ENCODE results near the gene KRT34.
A peak's percentile ranks its signal among the peaks of the same experiment; 100 is the strongest.
"Not testable (repeated sequence)": the region's sequence is repeated elsewhere in the genome, so short reads cannot be mapped to it uniquely, and the experiment has no call there.

Gene KRT34

DNA sequence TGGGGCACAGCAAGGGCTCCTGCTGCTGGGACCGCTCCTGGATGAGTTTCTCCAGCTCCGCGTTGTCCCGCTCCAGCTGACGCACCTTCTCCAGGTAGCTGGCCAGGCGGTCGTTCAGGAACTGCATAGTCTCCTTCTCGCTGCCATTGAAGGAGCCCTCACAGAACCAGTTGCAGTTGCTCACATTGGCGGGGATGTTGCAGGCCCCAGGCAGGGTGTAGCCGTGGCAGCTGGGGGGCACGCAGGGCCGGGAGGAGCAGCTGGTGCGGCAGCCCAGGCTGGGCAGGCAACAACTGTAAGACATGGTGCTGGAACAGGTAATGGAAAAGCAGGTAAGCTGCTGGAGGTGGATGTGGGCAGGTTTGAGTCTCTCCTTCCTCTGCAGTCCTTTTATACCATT lies at the start of gene KRT34:
KRT34 (minus strand) TSS at position 364 of the 400 bp plus-strand sequence; CDS start at position 304, 60 bp downstream.
- not testable (repeated sequence) for DNase-seq (ENCODE audit: low spot score)

DNA sequence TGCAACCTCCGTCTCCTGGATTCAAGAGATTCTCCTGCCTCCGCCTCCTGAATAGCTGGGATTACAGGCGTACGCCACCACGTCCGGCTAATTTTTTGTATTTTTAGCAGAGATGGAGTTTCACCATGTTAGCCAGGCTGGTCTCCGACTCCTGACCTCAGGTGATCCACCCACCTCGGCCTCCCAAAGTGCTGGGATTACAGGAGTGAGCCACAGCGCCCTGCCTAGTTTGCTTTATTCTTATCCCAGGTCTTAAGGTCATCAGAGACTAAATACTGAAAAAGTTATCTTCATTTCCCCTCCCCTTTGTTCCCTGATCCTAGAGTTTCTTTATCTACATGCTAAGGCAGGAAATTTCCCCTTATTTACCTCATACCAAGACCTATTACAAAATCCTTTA lies 48.3 kb upstream of the KRT34 start:
- not testable (repeated sequence) for DNase-seq (ENCODE audit: low spot score)

DNA sequence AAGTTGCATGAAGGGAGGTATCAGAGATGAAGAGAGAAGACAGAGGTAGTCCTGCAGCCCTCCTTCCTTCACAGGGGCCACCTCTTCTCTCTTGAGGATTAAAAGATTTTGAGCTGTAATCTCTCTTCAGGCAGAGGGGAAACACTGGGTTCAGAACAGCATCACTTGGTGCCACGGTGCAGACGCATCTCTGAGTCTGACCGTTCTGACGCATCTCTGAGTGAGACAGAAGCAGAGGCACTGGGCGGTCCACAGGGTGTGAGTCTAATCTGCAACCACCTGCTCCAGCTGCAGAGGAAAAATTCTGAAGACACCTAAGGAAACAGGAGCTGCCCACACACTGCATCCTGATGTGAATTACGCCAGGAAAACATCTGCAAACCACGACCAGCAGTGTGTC lies 47.6 kb upstream of the KRT34 start:
- DNase-seq (ENCODE audit: low spot score), result no peak

DNA sequence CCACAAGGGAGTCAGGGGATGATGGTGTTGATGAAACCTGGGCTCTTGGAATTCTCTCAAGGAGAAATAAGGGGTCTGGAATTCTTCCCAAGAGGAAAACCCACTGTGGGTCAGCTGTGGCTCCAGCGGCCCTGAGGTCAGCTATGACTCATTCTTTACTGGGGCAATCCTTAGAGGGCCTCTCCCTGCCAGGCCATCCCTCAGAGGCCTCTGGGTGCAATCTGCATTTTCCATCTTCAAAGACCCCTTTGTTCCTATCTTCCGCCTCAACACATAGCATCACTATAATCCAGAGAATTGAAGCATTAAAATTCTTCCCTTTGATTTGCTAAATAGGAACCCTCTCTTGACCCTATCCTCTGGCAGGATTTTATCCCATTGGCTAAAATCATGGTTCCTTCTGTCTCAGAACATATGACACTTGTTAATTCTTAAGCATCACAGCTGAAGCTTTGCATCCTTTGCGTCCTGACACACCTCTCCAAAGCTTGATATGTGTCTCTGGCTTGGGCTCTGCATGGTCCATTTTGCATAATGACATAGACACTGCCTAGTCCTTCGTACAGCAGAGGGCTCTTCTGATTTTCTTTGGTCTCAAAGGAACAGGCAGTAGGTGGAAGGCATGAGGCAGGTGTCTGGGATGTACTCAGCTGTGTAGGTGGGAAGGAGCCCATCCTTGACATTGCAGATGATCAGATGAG lies 46.6 kb upstream of the KRT34 start:
- peak; percentile 31 for DNase-seq (ENCODE audit: low spot score)

DNA sequence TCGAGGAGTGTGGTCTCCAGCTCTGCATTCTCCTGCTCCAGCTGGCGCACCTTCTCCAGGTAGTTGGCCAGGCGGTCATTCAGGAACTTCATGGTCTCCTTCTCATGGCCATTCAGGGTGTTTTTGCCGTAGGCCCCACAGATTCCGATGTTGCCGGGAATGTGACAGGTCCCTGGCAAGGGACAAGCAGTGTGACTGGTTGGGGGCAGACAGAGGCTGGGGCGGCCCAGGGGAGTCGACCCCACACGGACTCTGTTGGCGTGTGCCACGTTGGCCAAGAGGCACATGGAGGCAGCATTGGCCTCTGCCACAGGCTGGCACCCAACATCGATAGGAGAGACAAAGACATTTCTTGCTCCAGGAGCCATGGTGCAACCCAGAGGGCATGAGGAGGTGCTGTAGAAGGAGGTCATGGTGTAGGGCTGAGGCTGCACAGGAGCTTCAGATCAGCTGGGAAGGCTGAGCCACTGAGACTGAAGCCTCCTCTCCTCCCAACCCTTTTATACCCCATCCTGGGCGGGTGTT lies 42.1 kb upstream of the KRT34 start, which contains the start of gene KRT37:
KRT37 (minus strand) TSS at position 475 of the 525 bp plus-strand sequence; CDS start at position 413, 62 bp downstream.
- no peak for DNase-seq (ENCODE audit: low spot score)

DNA sequence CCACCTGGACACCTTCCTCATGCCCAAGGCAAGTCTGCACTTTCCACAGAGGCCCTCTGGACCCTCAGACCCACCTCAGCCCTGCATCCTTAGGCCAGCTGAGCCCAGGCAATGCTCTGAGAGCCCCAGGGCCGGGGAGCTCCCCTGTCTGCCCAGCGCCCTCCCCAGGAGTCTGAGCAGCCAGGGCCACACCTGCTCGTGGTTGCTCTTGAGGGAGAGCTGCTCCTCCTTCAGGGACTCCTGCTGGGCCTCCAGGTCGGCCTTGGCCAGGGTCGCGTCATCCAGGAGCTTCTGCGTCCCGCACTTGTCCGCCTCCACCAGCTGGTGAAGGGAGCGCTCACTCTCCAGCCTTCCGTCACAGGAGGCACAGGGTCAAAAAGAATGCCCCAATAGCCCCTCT lies 40.5 kb upstream of the KRT34 start:
- not testable (repeated sequence) for DNase-seq (ENCODE audit: low spot score)

DNA sequence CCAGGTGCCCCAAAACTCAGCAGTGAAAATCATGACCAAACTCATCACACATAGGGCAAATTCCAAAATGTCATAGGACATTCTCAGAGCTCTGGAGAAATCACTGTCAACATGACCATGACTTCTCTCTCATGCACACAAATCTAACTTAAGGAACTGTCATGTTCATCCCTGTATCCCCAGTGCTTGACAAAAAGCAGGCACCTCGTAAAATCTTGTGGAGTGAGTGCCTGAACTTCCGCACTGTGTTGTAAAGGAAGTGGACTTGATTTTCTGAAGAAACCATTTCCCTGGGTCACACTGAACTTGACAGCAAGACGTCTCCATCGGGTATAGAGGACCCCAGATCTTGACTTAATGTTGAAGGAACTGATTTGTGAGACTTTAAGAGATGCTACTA lies 39.5 kb upstream of the KRT34 start:
- no peak for DNase-seq (ENCODE audit: low spot score)

DNA sequence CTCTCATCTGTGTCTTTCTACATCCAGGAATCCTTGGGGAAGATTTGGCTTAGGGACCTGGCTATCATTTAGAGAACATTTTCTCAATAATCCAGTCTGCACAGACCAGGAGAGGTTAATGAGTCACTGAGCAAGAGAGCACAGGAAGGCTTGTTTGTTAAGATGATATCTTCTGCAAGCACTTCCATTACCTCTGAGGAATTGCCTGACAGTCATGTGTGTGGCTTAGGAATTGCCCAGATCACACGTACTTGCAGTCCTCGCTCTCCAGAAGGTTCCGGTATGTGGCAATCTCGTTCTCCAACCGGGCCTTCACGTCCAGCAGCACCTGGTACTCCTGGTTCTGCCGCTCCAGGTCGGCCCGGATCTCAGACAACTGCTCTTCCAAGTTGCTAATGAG lies 39.0 kb upstream of the KRT34 start:
- peak; percentile 72 for DNase-seq (ENCODE audit: low spot score)

DNA sequence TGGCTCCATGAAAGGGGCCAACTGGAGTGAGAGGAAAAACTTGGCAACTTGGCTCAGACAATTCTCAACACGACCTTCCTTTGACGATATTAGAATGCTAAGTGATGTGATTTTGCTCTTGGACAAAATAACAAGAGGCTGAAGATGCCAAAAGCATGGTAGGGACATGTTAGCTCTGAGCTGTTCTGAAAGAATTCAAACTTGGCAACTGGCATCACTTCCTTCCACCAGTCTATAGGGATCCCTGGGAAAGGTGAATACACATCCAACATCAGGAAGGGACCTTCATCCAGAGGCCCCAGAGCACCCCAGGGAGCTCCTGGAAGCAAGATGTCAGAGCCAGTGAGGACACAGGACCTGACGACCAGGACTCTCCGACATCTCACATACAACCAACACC lies 38.0 kb upstream of the KRT34 start:
- peak; percentile 46 for DNase-seq (ENCODE audit: low spot score)

DNA sequence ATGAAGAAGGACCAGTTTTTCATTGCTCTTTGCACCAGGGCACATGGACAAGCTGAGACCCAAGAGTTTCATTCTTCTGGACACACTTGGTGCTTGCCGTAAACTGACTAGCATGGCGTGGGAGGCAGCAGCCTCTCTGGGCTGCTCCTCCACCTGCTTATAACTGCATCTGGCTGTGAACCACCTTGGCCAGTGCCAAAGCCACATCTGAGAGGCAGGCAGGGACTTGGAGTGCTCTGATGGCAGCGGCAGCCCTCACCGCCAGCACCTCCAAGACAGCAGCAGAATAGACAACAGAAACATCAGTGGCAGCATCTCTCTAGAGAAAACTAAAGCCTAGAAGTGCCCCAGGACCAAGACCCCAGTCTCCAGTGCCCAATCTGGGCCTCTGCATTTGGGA lies 37.6 kb upstream of the KRT34 start:
- no peak for DNase-seq (ENCODE audit: low spot score)

DNA sequence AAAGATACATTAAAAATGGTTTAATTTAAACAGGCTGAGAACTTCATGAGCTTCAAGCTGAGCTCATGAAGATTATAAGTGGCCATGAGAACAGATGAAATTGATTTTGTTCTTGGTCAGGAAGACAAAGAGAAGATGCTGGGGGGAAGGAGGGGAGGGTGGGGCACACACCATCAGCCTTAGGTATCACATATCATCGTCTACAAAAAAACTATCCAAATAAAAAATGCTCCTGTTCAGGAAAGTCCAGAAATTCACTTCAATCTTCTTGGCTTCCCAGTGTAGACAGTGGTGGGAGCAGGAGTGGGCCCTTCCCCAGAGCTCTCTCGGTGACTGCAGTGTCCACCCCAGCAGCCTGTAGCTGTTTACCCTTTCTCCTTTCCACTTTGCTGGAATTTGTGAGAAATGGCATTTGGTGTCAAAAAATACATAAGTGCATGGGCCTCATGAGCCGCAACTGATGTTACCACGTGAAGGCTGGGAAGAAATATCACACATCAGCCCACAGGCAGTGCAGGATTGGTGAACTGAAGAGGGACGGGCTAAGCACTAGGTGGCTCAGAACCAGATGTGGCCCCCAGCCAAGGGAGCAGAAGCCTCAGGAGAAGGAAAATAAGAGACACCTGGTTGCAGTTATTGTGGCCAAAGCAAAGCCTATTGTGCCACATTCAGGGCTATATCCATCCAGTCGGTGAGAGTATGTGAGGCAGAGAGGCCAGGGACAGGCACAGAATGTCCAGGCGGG lies 36.2 kb upstream of the KRT34 start:
- DNase-seq (ENCODE audit: low spot score), result no peak

DNA sequence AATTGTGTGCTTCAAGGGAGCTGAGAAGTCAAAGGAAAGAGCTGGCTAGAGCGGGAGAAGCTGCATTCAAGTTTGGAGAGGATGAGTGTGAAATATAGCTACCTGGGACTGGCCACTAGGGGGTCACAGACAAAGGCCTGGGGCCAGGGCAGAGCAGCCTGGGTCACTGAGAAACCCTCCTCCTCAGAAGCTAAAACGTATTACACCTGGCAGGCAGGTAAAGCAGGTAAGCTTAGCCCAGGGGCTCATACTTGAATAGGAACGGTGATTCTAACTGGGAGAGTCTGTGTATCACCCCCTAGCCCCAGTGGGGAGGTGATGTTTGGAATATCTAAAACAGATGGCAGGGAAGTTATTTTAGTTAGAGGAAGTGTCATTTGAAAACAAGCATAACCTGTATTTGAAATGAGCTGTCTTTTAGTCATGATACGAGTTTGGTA lies 35.5 kb upstream of the KRT34 start:
- peak; percentile 58 for DNase-seq (ENCODE audit: low spot score)

DNA sequence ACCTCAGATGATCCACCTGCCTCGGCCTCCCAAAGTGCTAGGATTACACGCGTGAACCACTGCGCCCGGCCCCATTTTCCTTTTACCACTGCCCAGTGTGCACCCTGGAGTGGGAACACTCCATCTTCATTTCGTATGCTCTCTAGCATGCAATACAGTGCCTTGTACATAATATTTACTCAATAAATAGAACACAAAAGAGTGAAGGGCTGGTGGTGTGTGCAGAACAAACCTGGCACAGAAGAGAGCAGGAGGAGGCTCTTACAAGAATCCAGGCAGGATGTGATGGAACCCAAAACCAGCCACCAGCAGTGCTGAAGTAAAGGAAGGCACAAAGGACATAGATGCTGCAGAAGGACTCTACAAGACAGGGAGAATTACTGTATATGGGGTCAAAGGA lies 35.0 kb upstream of the KRT34 start:
- no peak for DNase-seq (ENCODE audit: low spot score)

DNA sequence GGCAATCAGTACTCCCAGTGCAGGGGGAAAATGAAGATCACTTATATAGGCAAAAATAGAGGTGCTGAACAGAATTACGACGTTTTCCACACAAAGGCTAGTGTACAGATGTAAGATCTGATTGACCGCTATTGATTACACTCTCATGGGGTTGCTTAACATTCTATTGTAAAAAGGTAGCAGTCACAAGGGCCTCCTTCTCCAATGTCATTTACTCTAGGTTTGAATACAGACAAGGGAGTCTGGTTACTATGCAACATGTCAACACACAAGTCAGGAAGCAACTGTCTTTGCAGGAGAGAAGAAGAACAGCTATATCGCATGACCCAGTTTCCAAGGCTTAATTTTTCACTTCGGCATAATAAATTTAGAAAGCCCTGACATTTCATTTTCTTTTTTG lies 34.4 kb upstream of the KRT34 start:
- DNase-seq (ENCODE audit: low spot score), result peak; percentile 20

DNA sequence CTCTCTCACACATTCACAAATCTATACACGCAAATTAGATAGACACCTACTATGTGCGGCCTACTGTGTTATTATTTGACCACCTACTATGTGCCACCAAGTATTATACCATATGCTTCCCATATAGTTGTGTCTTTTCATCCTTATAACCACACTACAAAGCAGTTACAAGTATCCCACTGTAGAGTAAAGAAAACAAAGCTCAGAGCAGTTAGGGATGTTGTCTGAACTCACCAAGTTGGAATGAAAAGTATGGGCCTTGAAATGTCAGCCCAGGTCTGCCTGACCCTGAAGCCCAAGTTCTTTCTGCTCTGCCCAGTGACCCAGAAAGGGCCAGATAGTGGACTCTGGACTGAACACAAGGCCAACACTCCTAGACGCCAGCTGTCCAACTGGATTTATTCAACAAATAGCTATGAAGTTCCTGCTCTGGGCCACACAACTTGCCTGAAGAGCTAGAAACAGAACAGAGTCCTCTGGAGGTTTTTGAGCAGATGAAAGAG lies 33.8 kb upstream of the KRT34 start:
- DNase-seq (ENCODE audit: low spot score), result peak; percentile 81

DNA sequence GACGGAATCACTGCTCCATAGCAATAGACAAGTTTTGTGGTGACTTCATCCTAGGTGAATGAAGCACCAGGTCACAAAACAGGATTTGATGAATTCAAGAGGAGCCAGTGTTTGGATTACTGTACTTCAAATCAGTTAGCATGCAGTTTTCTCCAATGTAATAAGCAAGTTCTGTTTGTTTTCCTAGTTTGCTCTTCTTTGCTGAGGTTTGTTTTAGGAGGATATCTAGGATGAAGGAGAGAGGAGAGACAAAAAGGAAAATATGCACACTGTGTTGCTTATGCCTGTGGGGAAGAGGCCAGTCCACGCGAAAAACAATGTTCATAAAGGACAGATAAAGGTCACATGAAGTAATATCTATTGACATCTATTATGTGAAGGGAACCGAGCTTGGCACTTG lies 33.3 kb upstream of the KRT34 start:
- peak; percentile 20 for DNase-seq (ENCODE audit: low spot score)

DNA sequence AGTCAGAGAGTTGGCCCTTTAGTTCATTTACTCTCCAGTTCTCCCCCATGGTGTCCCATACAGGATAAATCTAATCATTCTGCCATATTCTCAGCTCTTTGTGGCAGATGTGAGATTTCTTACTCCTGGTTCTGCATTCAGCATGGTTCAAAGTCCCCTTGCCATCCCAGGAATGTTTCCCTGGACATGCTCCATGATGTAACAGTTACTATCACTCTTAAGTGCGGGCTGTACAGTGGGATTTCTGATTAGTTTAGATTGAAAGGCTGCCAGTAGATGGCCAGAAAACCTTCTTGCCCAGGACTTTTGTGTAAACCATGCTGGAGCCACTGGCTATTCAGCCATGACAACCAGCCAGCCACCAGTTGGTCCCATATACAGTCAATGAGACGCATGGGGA lies 31.9 kb upstream of the KRT34 start:
- DNase-seq (ENCODE audit: low spot score), result peak; percentile 59

DNA sequence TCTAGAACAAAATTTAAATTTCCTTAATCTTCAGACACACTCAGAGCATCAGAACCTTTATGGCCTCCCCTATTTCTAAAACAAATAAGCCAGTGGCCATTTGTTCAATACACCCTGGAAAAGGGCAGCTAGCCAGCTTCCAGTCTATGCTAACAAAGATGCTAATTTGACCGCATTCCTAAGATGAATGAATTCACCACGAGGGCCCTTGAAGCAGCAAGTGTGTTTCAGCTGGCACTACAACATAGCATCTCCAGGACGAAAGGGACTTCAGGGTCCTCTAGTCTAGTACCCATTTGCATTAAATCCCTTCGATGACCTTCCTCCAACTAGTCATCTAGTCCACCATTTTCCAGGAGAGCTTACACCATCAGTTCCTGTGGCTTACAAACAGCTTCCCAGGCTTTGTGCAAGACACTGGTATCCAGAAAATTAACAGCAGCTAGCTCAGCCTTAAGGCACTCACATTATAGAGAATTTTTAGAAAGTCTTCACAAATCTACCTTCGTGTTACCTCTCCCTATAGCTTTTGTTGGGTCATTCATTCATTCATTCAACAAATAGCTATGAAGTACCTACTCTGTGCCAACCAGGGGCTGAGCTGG lies 31.3 kb upstream of the KRT34 start:
- peak; percentile 28 for DNase-seq (ENCODE audit: low spot score)

DNA sequence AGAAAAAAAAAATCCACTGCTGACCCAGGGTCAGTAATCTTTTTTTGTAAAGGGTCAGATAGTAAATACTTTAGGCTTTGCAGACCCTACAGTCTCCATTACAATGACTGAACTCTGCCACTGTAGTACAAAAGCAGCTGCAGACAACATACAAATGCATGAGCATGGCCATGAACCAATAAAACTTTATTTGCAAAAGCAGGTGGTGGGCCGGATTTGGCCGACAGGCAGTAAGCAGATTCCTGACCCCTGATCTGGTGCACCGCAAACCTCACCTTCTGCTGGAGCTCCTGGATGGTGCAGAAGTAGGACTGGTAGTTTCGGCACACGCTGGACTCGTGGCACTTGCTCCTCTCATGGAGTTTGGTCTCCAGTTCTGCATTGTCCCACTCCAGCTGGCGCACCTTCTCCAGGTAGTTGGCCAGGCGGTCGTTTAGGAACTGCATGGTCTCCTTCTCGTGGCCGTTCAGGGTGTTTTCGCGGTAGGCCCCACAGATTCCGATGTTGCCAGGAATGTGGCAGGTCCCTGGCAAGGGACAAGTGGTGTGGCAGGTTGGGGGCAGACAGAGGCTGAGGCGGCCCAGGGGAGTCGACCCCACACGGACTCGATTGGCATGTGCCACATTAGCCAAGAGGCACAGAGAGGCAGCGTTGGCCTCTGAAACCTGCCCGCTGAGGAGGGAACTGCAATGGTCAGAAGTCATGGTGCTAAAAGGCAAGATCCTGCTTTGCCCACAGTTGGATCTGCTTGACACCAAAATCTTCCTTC lies 29.1 kb upstream of the KRT34 start:
- DNase-seq (ENCODE audit: low spot score), result no peak

DNA sequence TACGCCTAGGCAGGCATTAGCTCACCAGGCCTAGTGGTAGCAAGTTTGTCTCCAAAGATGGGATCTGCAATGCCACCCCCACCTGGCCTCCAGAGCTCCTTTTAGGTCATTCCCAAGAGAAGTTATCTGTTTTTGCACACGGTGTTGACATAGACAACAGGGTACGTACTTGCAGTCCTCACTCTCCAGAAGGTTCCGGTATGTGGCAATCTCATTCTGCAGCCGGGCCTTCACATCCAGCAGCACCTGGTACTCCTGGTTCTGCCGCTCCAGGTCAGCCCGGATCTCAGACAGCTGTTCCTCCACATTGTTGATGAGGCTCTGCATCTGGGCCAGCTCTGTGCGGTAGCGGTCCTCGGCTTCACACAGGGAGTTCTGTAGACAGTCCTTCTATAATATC lies 25.1 kb upstream of the KRT34 start:
- no peak for DNase-seq (ENCODE audit: low spot score)

DNA sequence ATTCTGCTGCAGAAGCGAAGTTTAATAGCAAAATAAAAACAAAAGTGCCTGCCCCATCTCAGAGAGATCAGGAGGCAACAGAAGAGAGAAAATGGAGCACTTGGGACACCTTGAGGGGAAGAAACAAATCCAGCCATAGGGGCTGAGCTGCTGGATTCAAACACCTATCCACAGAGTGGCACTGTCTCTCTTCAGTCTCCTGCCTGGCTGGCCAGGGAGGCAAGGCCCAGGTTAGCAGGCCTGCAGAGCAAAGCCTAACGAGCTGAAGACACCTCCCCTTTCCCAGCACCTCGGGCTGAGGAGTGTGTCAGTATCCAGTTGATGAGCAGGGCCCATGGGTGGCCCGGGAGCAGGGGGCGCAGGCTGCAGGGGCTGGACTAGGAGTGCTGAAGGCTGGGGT lies 24.1 kb upstream of the KRT34 start:
- peak; percentile 61 for DNase-seq (ENCODE audit: low spot score)
